Hypothalamus (tissue), 51 donors: ENCODE results near the gene C7orf33.
A peak's percentile ranks its signal among the peaks of the same experiment; 100 is the strongest.

Experiments
- DNase-seq, 51 donors: peaks; one replicate each; lab custom pipeline; 2025; lab: John Stamatoyannopoulos, UW

The C7orf33 gene

GRCh38 chr7:148624735-148625134, 34.2 kb downstream of the C7orf33 start:
- no peak for DNase-seq

GRCh38 chr7:148625342-148625741, 34.8 kb downstream of the C7orf33 start:
- DNase-seq = no peak

GRCh38 chr7:148626828-148627227, 36.3 kb downstream of the C7orf33 start:
- no peak for DNase-seq

GRCh38 chr7:148628011-148628410, 37.4 kb downstream of the C7orf33 start:
- DNase-seq = no peak

- no peak for DNase-seq
Measured at GRCh38 chr7:148630078-148630477, 39.5 kb downstream of the C7orf33 start.

GRCh38 chr7:148633761-148634160, 43.2 kb downstream of the C7orf33 start:
- no peak for DNase-seq

- no peak for DNase-seq
Measured at GRCh38 chr7:148637094-148637493, 46.5 kb downstream of the C7orf33 start.

GRCh38 chr7:148645898-148646297, 55.3 kb downstream of the C7orf33 start:
- no peak for DNase-seq

GRCh38 chr7:148650232-148650858, 59.8 kb downstream of the C7orf33 start:
- no peak for DNase-seq

GRCh38 chr7:148652773-148653172, 62.2 kb downstream of the C7orf33 start:
- DNase-seq = no peak

GRCh38 chr7:148657929-148658328, 67.4 kb downstream of the C7orf33 start:
- DNase-seq = no peak

- no peak for DNase-seq
Measured at GRCh38 chr7:148661471-148661870, 70.9 kb downstream of the C7orf33 start.

GRCh38 chr7:148662646-148663045, 72.1 kb downstream of the C7orf33 start:
- DNase-seq = no peak

- peak in 24 of 51 donors; percentile 1 to 40 (median 10) for DNase-seq
Measured at GRCh38 chr7:148664324-148664723, 73.8 kb downstream of the C7orf33 start.

- DNase-seq = no peak
Measured at GRCh38 chr7:148665221-148665620, 74.7 kb downstream of the C7orf33 start.
